HepG2 (cell line): ENCODE results near the gene SERPINA9. TPM values are rescaled to one million over a fixed set of nuclear protein-coding genes. Genes with fewer than 3 reads are reported as not detected.

ENCODE experiments used
- EEA1 ChIP-seq: sonication (generic); formaldehyde crosslinking; IDR thresholded peaks from 2 replicates; pipeline ENCODE4 v1.5.1; 2020; ENCODE audit warnings: mild to moderate bottlenecking, missing genetic modification reagents, borderline replicate concordance
- EP300 ChIP-seq, 3 experiments: sonication (generic) in 1 of 3; formaldehyde crosslinking in 1 of 3; IDR thresholded peaks; 2 replicates each; pipeline versions ENCODE4 v1.5.1 to v1.6.1; 2011 to 2020; ENCODE audit warnings: low read depth in 2 of 3, low read length in 2 of 3, borderline replicate concordance in 1 of 3, improper control_type of control experiment in 1 of 3, mild to moderate bottlenecking in 1 of 3, missing genetic modification reagents in 1 of 3, moderate library complexity in 1 of 3
- MAFK ChIP-seq, 2 experiments: IDR thresholded peaks in 1 of 2; conservative IDR thresholded peaks in 1 of 2; 2 replicates each; pipeline ENCODE4 v1.6.1; 2011; ENCODE audit warnings: improper control_type of control experiment in 2 of 2, low read length in 2 of 2
- MNT ChIP-seq: fragments of 450-650 bp; IDR thresholded peaks from 2 replicates; pipeline ENCODE4 v1.6.1; 2016
- PPARG ChIP-seq: conservative IDR thresholded peaks from 2 replicates; pipeline ENCODE4 v1.6.1; 2016; ENCODE audit warnings: missing biosample characterization, missing genetic modification reagents
- SAP130 ChIP-seq: IDR thresholded peaks from 2 replicates; pipeline ENCODE4 v1.6.1; 2016; ENCODE audit warnings: low read depth
- SIX1 ChIP-seq: sonication (generic); formaldehyde crosslinking; IDR thresholded peaks from 2 replicates; pipeline ENCODE4 v1.4.0; 2020; ENCODE audit warnings: missing genetic modification reagents, borderline replicate concordance
- ZNF33A ChIP-seq: sonication (generic); formaldehyde crosslinking; IDR thresholded peaks from 2 replicates; pipeline ENCODE4 v1.5.1; 2020; ENCODE audit warnings: missing genetic modification reagents, mild to moderate bottlenecking, moderate library complexity, borderline replicate concordance
- ZNF646 ChIP-seq: sonication (generic); formaldehyde crosslinking; IDR thresholded peaks from 2 replicates; pipeline ENCODE4 v1.9.0; 2021; ENCODE audit warnings: mild to moderate bottlenecking, missing genetic modification reagents
- ZNF780A ChIP-seq: sonication (generic); formaldehyde crosslinking; IDR thresholded peaks from 2 replicates; pipeline ENCODE4 v1.8.0; 2022; ENCODE audit warnings: mild to moderate bottlenecking, missing genetic modification reagents, moderate library complexity
- polyA plus RNA-seq, 8 experiments: library from polyadenylated mRNA; depleted of rRNA in 3 of 8; stranded (reverse) in 7 of 8; unstranded in 1 of 8; fragments of >200 nt; fragmentation: Illumina TruSeq in 4 of 8; extraction: Trizol in 4 of 8; gene quantifications; 2 replicates each; pipeline versions ENCODE4 v1.2.1 to v1.2.3, GENCODE V29; 2011 to 2016; ENCODE audit warnings: low read depth in 4 of 8, missing spikeins in 1 of 8, mixed read lengths in 1 of 8; ENCODE audit not compliant: insufficient read depth in 1 of 8
- total RNA-seq, 5 experiments: library from RNA; depleted of rRNA; stranded (reverse); fragments of >200 nt; fragmentation: Illumina TruSeq; extraction: Trizol; gene quantifications; 2 replicates each; pipeline ENCODE4 v1.2.3, GENCODE V29; 2016; ENCODE audit warnings: low read depth in 1 of 5
- TF ChIP-seq, protein P1 (sequence below): sonication (generic); formaldehyde crosslinking; IDR thresholded peaks from 2 replicates; pipeline ENCODE4 v1.5.1; 2020; ENCODE audit warnings: missing genetic modification reagents, mild to moderate bottlenecking, borderline replicate concordance
- TF ChIP-seq, protein P2 (sequence below): IDR thresholded peaks from 2 replicates; pipeline ENCODE4 v1.6.1; 2016; ENCODE audit warnings: low read depth
- TF ChIP-seq, protein P3 (sequence below): sonication (generic); formaldehyde crosslinking; IDR thresholded peaks from 2 replicates; pipeline ENCODE4 v1.9.0; 2022; ENCODE audit warnings: missing genetic modification reagents, mild to moderate bottlenecking, borderline replicate concordance

Gene SERPINA9
- total and polyA plus RNA-seq, 2 of the 13 experiments (the other 11 are each of a cell fraction or from before 2014, with no cell fraction given): 0.21 TPM; not detected in 1

DNA sequence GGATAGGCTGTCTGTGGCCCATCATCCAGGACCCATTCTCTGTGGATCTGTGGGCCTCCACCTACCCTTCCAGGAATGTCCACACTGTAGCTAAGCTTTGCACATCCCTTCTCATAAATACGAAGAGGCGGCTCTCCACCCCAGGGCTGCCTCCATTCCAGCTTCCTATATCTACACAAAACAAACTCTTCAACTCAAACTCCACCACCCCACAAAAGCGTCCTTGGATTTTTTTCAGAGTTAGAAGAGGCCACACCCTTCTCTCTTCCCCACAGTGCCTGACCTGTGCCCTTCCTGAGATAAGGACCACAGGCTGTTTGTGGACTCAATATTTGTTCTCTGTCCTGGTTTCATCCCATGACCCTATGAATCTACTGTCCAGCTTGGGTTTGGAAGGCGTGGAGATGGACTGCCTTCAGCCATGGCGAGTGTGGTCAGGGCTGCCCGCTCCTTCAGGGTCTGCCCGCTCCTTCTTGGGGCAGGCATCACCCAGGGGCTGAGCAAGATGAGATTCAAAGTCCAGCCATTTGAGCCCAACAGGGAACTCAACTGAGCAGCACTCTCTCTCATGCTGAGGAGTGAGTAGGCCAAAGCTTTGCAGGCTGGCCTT is 46.2 kb upstream of the SERPINA9 start (continued):
- TF ChIP-seq, protein P1, sequence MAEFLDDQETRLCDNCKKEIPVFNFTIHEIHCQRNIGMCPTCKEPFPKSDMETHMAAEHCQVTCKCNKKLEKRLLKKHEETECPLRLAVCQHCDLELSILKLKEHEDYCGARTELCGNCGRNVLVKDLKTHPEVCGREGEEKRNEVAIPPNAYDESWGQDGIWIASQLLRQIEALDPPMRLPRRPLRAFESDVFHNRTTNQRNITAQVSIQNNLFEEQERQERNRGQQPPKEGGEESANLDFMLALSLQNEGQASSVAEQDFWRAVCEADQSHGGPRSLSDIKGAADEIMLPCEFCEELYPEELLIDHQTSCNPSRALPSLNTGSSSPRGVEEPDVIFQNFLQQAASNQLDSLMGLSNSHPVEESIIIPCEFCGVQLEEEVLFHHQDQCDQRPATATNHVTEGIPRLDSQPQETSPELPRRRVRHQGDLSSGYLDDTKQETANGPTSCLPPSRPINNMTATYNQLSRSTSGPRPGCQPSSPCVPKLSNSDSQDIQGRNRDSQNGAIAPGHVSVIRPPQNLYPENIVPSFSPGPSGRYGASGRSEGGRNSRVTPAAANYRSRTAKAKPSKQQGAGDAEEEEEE: no peak
- TF ChIP-seq EP300 (IDR thresholded peaks at IDR 0.05; ENCODE audit: low read depth in 2 of 2, low read length in 2 of 2): peak; percentile 77 to 94; a peak in 3 of 4 replicates
- TF ChIP-seq EP300 (CRISPR knock-in tag; IDR thresholded peaks at IDR 0.05; ENCODE audit: borderline replicate concordance): peak; percentile 82; the same call in 1 of the 2 replicates
- TF ChIP-seq ZNF33A (CRISPR knock-in tag): no peak
- peak; percentile 21; the same call in 1 of the 2 replicates for TF ChIP-seq ZNF646 (CRISPR knock-in tag)
- no peak for TF ChIP-seq ZNF780A (CRISPR knock-in tag)
- TF ChIP-seq SIX1 (CRISPR knock-in tag): peak; percentile 63; the same call in 1 of the 2 replicates
- TF ChIP-seq PPARG (CRISPR knock-in tag): peak; percentile 93
- TF ChIP-seq, protein P2, sequence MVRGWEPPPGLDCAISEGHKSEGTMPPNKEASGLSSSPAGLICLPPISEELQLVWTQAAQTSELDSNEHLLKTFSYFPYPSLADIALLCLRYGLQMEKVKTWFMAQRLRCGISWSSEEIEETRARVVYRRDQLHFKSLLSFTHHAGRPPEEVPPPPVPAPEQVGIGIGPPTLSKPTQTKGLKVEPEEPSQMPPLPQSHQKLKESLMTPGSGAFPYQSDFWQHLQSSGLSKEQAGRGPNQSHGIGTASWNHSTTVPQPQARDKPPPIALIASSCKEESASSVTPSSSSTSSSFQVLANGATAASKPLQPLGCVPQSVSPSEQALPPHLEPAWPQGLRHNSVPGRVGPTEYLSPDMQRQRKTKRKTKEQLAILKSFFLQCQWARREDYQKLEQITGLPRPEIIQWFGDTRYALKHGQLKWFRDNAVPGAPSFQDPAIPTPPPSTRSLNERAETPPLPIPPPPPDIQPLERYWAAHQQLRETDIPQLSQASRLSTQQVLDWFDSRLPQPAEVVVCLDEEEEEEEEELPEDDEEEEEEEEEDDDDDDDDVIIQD (CRISPR knock-in tag): peak; percentile 77
- no peak for TF ChIP-seq MAFK (conservative IDR thresholded peaks at IDR 0.05 in 1 of 2, IDR thresholded peaks at IDR 0.05 in 1 of 2; ENCODE audit: low read length in 2 of 2)
- TF ChIP-seq SAP130 (CRISPR knock-in tag): peak; percentile 84
- no peak for TF ChIP-seq EEA1 (CRISPR knock-in tag)
- TF ChIP-seq MNT: no peak
- TF ChIP-seq, protein P3, sequence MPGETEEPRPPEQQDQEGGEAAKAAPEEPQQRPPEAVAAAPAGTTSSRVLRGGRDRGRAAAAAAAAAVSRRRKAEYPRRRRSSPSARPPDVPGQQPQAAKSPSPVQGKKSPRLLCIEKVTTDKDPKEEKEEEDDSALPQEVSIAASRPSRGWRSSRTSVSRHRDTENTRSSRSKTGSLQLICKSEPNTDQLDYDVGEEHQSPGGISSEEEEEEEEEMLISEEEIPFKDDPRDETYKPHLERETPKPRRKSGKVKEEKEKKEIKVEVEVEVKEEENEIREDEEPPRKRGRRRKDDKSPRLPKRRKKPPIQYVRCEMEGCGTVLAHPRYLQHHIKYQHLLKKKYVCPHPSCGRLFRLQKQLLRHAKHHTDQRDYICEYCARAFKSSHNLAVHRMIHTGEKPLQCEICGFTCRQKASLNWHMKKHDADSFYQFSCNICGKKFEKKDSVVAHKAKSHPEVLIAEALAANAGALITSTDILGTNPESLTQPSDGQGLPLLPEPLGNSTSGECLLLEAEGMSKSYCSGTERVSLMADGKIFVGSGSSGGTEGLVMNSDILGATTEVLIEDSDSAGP (CRISPR knock-in tag): peak; percentile 67
